GM23338 (cell line): ENCODE data around the gene FMNL1. TPM values are rescaled to one million over a fixed set of nuclear protein-coding genes. Genes with fewer than 3 reads are reported as not detected.

Experiments
- ATAC-seq: fragments of 200-7000 bp; cut with Tn5 transposase; 3 replicates; pipeline ENCODE4 v1.9.1; 2020
- DNase-seq: peaks from one replicate; pipeline ENCODE4 v3.0.0-alpha.2; 2015; ENCODE audit warnings: low spot score
- H2AFZ ChIP-seq: fragments of 200-600 bp; sonication (generic); 2 replicates; pipeline ENCODE4 v1.8.0; 2016; ENCODE audit warnings: antibody characterized with exemption, mild to moderate bottlenecking, moderate library complexity
- H3F3A ChIP-seq: fragments of 200-600 bp; sonication (generic); replicated peaks from 2 replicates; pipeline ENCODE4 v1.8.0; 2017; ENCODE audit warnings: antibody characterized with exemption, mixed run types, low read depth
- H3K27ac ChIP-seq: fragments of 200-600 bp; sonication (generic); 2 replicates; pipeline ENCODE4 v1.6.1; 2016; ENCODE audit warnings: low read depth
- H3K27me3 ChIP-seq: fragments of 200-600 bp; sonication (generic); 2 replicates; pipeline ENCODE4 v1.8.0; 2016; ENCODE audit warnings: mild to moderate bottlenecking, mixed run types, moderate library complexity; ENCODE audit not compliant: insufficient read depth
- H3K36me3 ChIP-seq: fragments of 200-600 bp; sonication (generic); 2 replicates; pipeline ENCODE4 v1.8.0; 2016; ENCODE audit warnings: mild to moderate bottlenecking; ENCODE audit not compliant: insufficient read depth
- H3K4me1 ChIP-seq: fragments of 200-600 bp; sonication (generic); 2 replicates; pipeline ENCODE4 v1.8.0; 2016; ENCODE audit warnings: mild to moderate bottlenecking, moderate library complexity; ENCODE audit not compliant: insufficient read depth
- H3K4me2 ChIP-seq: fragments of 200-600 bp; sonication (generic); 2 replicates; pipeline ENCODE4 v1.7.1; 2017; ENCODE audit warnings: mixed run types
- H3K4me3 ChIP-seq: fragments of 200-600 bp; sonication (generic); 2 replicates; pipeline ENCODE4 v1.6.1; 2016; ENCODE audit warnings: mixed run types
- H3K79me2 ChIP-seq: fragments of 200-600 bp; sonication (generic); replicated peaks from 2 replicates; pipeline ENCODE4 v1.8.0; 2017; ENCODE audit warnings: mild to moderate bottlenecking; ENCODE audit not compliant: insufficient read depth
- H3K9me2 ChIP-seq: fragments of 200-600 bp; sonication (generic); 2 replicates; pipeline ENCODE4 v1.8.0; 2017; ENCODE audit not compliant: insufficient read depth
- H4K20me1 ChIP-seq: fragments of 200-600 bp; sonication (generic); replicated peaks from 2 replicates; pipeline ENCODE4 v1.8.0; 2017; ENCODE audit warnings: mild to moderate bottlenecking; ENCODE audit not compliant: insufficient read depth
- H3K27ac Mint-ChIP-seq: 2 replicates; pipeline ENCODE4 v1.8.0; 2020; ENCODE audit warnings: inconsistent platforms, mild to moderate bottlenecking, moderate library complexity, mixed read lengths
- H3K27me3 Mint-ChIP-seq: 3 replicates; pipeline ENCODE4 v1.8.0; 2022; ENCODE audit warnings: low read depth, mild to moderate bottlenecking, moderate library complexity, mixed read lengths, inconsistent platforms; ENCODE audit not compliant: insufficient read depth, poor library complexity
- H3K36me3 Mint-ChIP-seq: 3 replicates; pipeline ENCODE4 v1.8.0; 2021; ENCODE audit warnings: low read depth, mild to moderate bottlenecking, inconsistent platforms, moderate library complexity, mixed read lengths
- H3K4me1 Mint-ChIP-seq: 3 replicates; pipeline ENCODE4 v1.8.0; 2020; ENCODE audit warnings: mild to moderate bottlenecking, inconsistent platforms, mixed read lengths
- H3K4me3 Mint-ChIP-seq: 3 replicates; pipeline ENCODE4 v1.8.0; 2021; ENCODE audit warnings: moderate library complexity, mild to moderate bottlenecking, inconsistent platforms, mixed read lengths
- H3K9me3 Mint-ChIP-seq: 3 replicates; pipeline ENCODE4 v1.8.0; 2020; ENCODE audit warnings: moderate library complexity, mild to moderate bottlenecking, inconsistent platforms, mixed read lengths
- CREB1 ChIP-seq: fragments of 250-450 bp; sonication (Bioruptor Pico); IDR thresholded peaks from 2 replicates; pipeline ENCODE4 v1.5.0; 2020; ENCODE audit warnings: low read depth, mild to moderate bottlenecking, moderate library complexity
- CTCF ChIP-seq, 2 experiments: fragments of 200-600 bp in 1 of 2; sonication (generic) in 1 of 2; conservative IDR thresholded peaks; 2 replicates each; pipeline versions ENCODE4 v1.5.1 to v1.6.1; 2016 to 2017; ENCODE audit warnings: antibody characterized with exemption in 2 of 2, low read depth in 2 of 2, mild to moderate bottlenecking in 2 of 2, moderate library complexity in 1 of 2
- ETS1 ChIP-seq: IDR thresholded peaks from 2 replicates; pipeline ENCODE4 v1.6.1; 2016; ENCODE audit warnings: antibody characterized with exemption
- JUNB ChIP-seq: IDR thresholded peaks from one replicate; pipeline ENCODE4 v1.6.1; 2016; ENCODE audit warnings: antibody characterized with exemption; ENCODE audit not compliant: unreplicated experiment
- POLR2AphosphoS5 ChIP-seq: IDR thresholded peaks from 2 replicates; pipeline ENCODE4 v1.6.1; 2016; ENCODE audit warnings: antibody characterized with exemption, low read depth
- REST ChIP-seq: IDR thresholded peaks from one replicate; pipeline ENCODE4 v1.6.1; 2018; ENCODE audit warnings: antibody characterized with exemption; ENCODE audit not compliant: unreplicated experiment
- ZNF114 ChIP-seq: fragments of 250-450 bp; sonication (Bioruptor Pico); IDR thresholded peaks from 2 replicates; pipeline ENCODE4 v1.5.0; 2020; ENCODE audit warnings: mild to moderate bottlenecking, moderate library complexity
- ZNF462 ChIP-seq: fragments of 250-450 bp; sonication (Bioruptor Pico); IDR thresholded peaks from 2 replicates; pipeline ENCODE4 v1.5.0; 2020; ENCODE audit warnings: mild to moderate bottlenecking, moderate library complexity
- polyA plus RNA-seq: library from polyadenylated mRNA; unstranded; fragments of >200 nt; fragmentation: Nextera tagmentation; extraction: Ambion mirVana; gene quantifications from 2 replicates; pipeline ENCODE4 v1.2.1, GENCODE V29; 2016
- total RNA-seq: library from RNA; depleted of rRNA; stranded (reverse); fragments of >200 nt; shearing (Covaris generic); gene quantifications from 2 replicates; pipeline ENCODE4 v1.2.3, GENCODE V29; 2014

Gene FMNL1
- total and polyA plus RNA-seq, 2 experiments from 2014 or later, result 6.6 to 9.3 TPM

- TF ChIP-seq ZNF114 (CRISPR knock-in tag), result no peak
- no peak for TF ChIP-seq REST
- no peak for TF ChIP-seq CTCF (conservative IDR thresholded peaks at IDR 0.05; ENCODE audit: low read depth in 2 of 2)
These were observed 67.9 kb downstream of the FMNL1 start (continued) for GRCh38 chr17:45289301-45290268.

- Histone ChIP-seq H3K36me3 (no peaks in the 10 kb centered on the region), H2AFZ (no peak overlapping the region), H3K27ac (no peak overlapping the region), H3K27me3 (no peaks in the 10 kb centered on the region), H3K4me3 (no peak overlapping the region), H3K4me1 (no peaks in the 10 kb centered on the region), H3K79me2 (no peaks in the 10 kb centered on the region), H3K9me2 (no peaks in the 10 kb centered on the region), H3F3A (no peaks in the 10 kb centered on the region), H4K20me1 (no peaks in the 10 kb centered on the region; the same call in 1 of the 2 replicates), H3K4me2 (no peak overlapping the region)
- Mint-ChIP-seq H3K4me1 (peaks cover 10% of the 10 kb centered on the region; the same call in 2 of the 3 replicates), H3K27me3 (peaks cover 9% of the 10 kb centered on the region), H3K4me3 (no peak overlapping the region), H3K9me3 (no peaks in the 10 kb centered on the region), H3K36me3 (peaks cover 14% of the 10 kb centered on the region), H3K27ac (no peak overlapping the region)
- DNase-seq (no peak), ATAC-seq (no peak)
- TF ChIP-seq JUNB (no peak), ETS1 (no peak), POLR2AphosphoS5 (no peak), CREB1 (CRISPR knock-in tag) (no peak), ZNF462 (CRISPR knock-in tag) (no peak), ZNF114 (CRISPR knock-in tag) (no peak)
These were observed 68.6 kb downstream of the FMNL1 start for GRCh38 chr17:45290269-45290765.
